RCC 7860 (cell line): ENCODE results near the gene FSTL1.
"Not testable (repeated sequence)": the region's sequence is repeated elsewhere in the genome, so short reads cannot be mapped to it uniquely, and the experiment has no call there.

ENCODE experiments used
- DNase-seq: peaks from one replicate; pipeline ENCODE4 v3.0.0-alpha.2; 2015; ENCODE audit warnings: low spot score
- FAIRE-seq: peaks from 2 replicates; lab custom pipeline; 2012; peaks lifted over from hg19 to GRCh38; lab: Jason Lieb, UNC

The FSTL1 gene

DNA sequence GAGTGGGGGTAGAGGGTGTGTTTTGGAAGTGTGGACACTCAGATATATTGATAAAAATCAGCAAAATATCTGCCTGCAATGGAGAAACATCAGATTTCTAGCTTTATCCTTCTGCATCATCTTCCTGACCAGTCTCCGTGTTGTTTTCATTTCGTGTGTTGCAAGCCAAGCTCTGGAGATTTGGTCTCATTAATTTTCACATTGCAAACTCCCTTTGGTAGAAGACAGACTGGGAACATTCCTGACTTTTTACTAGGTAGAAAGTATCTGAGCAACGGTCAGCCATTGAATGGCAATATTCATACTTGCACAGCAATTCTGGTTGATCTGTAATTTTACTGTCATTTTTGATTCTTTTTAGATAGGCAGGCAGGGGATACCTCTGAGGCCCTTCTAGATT is 30.4 kb downstream of the FSTL1 start:
- no peak for DNase-seq
- FAIRE-seq, result no peak

DNA sequence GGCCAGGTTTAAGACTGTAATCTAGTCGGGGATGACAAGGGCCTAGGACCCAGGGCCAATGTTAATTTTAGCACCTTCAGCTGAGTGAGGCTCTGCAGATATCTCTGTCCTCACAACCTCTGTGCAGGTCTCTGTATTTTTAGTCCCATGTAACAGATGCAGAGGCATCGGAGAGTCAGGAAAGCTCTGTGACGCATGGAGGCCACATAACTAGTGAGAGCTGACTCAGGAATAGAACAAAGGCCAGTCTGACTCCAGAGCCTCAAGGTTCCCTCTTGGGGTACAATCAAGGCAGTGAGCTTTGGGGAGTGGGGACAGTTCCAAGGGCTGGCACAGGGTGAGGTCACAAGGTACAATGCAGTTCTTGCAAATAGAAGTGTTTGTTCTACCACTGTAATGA is 31.0 kb downstream of the FSTL1 start:
- no peak for DNase-seq
- FAIRE-seq, result no peak

DNA sequence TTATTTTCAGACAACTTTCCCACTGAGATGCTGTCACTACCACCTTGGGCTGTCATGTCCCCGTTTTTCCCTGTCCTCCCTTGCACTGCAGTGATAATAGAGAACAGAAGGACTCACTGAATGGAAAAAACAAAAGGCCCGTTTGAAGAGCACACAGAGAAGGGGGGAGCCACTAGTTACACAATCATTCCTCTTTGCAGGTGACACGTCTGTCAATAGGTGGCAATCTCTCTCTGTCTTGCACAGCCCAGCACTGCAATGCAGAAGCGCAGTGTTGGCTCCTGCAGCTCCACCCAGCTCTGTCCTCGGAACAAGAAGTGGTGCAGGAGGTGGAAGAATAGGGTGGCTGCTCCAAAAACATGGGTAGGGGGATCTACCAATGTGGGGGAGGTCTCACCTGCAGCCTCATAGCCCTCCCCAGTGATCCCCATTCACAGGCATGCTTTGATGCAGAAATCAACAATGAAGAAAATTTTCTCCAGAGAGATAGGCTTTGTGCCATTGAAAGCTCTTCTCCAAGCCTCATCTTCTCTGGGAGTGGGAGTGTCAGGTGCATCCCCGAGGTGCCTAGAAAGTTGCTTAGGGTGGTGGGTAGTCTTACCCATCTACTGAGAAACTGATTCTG is 31.8 kb downstream of the FSTL1 start:
- no peak for FAIRE-seq

DNA sequence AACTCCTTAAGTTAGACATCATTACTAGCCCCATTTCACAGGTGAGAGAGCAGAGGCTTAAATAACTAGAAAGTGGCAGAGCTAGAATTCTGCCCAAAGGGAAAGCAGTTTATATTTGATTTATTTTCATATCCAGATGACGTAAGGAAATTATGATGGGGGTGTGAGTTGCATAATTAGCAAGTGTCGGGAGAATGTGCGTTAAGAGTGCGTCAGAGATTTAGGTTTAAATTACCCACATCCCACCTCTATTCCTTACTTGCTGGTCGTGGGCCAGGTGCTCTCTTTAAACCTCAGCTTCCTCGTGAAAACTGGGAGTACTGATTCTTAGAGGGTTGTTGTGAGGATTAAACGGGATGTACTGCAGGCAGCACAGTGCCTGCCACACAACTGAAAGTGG is 32.3 kb downstream of the FSTL1 start:
- FAIRE-seq (no peak), DNase-seq (no peak)

More for the DNA sequence above, 31.8 kb downstream of the FSTL1 start:
- peak; percentile 50 for DNase-seq

DNA sequence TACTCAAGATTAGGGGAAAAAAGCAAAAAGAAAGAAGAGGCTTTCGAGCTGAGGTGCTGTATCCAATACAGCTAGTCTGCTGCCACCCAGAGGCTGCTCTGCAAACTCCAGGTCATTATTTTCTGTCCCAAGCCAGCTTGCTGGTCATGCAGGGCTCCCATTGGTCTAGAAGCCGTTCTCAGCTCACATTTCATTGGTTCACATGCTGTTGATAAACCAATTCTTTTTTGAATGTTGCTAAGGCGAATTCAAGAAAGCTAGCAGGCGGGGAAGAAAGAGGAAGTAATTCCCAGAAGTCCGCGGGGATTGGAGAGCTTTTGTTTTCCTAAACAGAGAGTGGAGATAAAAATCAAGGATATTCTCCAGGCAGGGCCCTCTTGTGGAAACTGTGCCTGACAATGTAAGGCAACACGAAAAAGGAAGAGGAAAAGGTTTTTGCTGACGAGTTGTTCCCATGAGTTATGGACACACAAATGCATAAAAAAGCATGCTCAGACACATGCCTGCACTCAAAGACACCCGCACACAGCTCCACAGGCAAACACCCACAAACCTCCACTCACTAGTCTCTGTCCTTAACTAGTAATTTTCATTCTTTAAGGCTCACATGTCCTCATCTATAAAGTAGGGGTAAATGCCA is 33.4 kb downstream of the FSTL1 start:
- peak; percentile 96 for FAIRE-seq
- peak; percentile 94 for DNase-seq

DNA sequence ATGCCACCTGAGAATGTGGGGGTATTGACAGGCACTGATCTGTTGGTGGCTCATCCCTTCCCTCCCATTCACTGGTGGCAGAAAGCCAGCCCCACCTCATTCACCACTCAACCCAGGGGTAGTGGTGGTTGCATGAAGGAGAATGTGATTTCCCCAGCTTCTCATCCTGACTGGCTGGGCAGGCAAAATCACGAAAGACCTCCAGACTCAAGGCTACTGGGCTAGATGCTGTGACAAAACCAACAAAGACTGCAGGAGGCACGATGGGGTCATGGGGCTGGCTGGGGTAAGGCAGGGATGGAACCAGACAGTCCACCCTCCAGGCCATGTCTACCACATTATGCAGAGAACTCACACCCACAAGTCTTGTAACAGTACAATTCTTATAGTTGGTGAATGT is 33.9 kb downstream of the FSTL1 start:
- DNase-seq (no peak), FAIRE-seq (no peak)

GRCh38 chr3:120415756-120416155 is 35.0 kb downstream of the FSTL1 start:
- DNase-seq (no peak), FAIRE-seq (no peak)

DNA sequence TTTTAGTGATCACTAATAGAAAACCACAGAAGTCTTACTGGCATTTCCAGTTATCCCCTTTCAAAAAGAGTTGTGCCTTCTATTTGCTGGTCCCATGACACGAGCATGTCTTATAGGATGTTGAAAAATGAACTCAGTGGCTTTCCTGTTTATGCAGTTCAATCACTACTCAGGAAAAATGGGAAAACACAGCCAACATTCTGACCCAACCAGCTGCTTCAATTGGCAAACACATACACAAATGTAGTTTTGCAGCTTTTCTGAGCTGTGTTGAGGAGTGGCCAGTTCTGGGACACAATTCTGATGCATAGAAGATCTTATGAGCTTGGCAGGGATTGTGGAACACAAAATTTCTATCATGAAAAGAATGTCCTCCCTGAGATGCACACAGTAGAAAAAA is 40.3 kb downstream of the FSTL1 start:
- FAIRE-seq, result no peak
- DNase-seq, result no peak

GRCh38 chr3:120410116-120410515 is 40.7 kb downstream of the FSTL1 start:
- no peak for DNase-seq
- no peak for FAIRE-seq

DNA sequence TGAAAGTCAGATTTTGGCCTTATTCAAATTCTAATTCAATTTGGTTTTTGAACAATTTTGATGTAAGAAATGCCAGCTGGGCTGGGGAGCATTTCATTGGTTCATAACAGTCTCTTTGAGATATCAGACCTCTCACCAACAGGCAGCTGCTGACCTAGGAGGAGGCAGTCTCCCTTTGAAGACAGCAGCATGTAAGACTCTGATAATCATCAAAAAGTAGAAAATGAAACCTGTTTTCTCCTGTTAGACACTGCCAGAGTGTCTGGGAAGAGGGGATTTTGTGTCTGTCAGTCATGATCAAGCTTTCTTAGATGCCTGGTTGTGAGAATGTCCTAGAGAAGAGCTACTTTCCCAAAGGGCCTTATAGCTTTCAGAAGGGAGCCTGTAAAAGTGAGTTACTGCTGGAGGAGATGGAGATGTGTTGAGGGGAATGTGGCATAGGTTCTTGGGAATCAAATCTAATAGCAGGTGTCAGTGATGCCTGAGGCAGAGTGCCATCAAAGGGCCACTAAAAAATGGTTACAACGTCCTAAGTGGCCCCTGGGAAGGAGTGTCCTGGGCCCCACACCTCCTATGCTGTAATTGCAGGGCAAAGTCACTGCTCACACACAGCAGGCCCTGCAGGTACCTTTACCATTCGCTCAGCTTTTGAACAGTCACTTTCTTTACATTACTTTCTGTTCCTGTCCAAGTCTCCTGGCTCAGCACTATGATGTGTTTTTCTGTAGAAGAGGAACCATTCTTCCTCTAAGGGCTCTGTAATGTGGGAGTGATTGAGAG is 43.1 kb downstream of the FSTL1 start:
- FAIRE-seq (no peak), DNase-seq (no peak)

GRCh38 chr3:120404876-120405275 is 45.9 kb downstream of the FSTL1 start:
- DNase-seq, result peak; percentile 22
- no peak for FAIRE-seq

- FAIRE-seq (no peak), DNase-seq (no peak)
These were observed 48.5 kb downstream of the FSTL1 start for GRCh38 chr3:120402257-120402656.

GRCh38 chr3:120399372-120399771 is 51.4 kb downstream of the FSTL1 start:
- FAIRE-seq (no peak), DNase-seq (no peak)

GRCh38 chr3:120396469-120396868 is 54.3 kb downstream of the FSTL1 start:
- DNase-seq, result no peak
- FAIRE-seq, result no peak

GRCh38 chr3:120394347-120394746 is 56.4 kb downstream of the FSTL1 start:
- FAIRE-seq (no peak), DNase-seq (no peak)

- FAIRE-seq, result no peak
- no peak for DNase-seq
These were observed 57.0 kb downstream of the FSTL1 start for GRCh38 chr3:120393761-120394160.

DNA sequence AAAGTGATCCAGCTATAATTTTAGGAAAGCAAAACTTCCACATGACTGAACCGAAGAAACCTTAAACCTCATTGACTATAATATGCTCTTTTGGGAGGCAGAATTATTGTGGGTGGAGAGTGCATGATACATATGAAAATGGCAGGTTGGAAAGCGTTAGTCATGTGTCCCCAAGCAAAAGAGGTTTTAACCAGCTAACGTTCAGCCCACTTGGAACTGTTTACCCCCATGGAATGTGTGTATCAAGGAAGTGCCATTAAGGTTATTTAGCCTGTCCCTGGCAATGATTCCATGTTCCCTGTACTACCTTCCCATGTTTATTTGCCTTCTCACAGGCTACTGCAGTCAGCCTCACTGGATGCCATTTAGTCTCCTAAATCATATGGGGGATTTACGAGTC is 57.5 kb downstream of the FSTL1 start:
- no peak for DNase-seq
- no peak for FAIRE-seq

DNA sequence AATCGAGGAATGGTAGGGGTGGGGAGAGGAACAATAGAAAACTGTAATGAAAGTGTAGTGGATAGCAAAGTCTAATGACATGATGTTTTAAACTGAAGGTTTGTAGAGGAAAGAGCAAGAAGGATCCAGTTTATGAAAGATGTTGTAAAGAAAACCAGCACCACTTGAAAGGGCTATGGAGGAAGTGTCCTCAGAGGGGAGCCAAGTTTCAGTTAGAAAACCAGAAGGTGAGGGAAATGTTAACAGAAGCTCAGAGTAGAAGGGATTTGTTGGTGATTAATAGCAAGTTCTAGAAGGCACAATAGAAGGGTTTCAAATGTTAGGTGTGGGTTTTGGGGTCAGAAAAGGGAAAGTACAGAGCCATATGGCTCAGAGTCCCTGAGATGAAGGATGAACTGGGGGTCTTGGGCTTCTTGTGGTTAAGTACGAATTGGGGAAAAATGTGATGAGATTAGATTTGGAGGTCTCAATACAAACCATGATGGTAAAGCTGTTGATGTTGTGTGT is 67.8 kb downstream of the FSTL1 start:
- FAIRE-seq (no peak), DNase-seq (no peak)

DNA sequence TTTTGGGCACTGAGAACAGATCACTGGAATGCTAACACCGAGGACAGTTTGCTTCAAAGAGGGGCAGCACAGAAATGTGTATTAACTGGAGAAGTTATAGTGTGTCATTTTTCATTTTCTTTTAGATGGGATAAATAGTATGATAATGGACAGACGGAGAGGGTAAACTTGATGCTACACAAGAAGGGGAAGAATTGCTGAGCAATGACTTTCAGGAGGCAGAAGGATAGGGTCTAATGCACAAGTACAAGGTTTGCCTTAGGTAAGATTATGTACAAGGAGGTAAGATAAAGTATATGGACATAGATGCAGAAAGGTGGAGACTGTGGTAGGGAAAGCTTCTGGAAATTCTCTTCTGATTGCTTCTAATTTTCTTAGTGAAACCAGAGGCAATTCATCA is 69.3 kb downstream of the FSTL1 start:
- FAIRE-seq, result no peak
- no peak for DNase-seq

GRCh38 chr3:120377948-120378347 is 72.8 kb downstream of the FSTL1 start:
- not testable (repeated sequence) for DNase-seq, FAIRE-seq

- no peak for FAIRE-seq
These were observed 80.3 kb downstream of the FSTL1 start for GRCh38 chr3:120370463-120370862.

DNA sequence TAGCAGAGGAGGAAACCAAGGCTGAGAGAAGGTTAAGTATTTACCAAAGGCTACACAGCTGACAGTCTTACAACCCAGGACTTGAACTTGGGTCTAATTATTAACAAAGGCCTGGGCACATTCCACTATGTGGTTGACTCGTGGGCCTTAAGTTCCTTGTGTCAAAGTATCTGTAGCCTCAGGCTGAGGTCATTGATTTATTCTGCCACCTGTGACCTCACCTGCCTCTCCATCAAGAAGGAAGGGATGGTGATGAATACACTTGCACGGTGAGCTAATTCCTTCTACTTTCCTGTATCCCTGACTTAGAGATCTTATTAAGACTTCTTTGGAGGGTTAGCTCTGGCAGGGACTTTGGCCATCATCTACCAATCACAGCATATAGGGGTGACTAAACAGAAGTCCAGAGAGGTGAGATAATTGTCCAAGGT is 81.7 kb downstream of the FSTL1 start:
- FAIRE-seq, result peak; percentile 97

More at GRCh38 chr3:120370463-120370862, 80.3 kb downstream of the FSTL1 start:
- no peak for DNase-seq

More for the DNA sequence above, 81.7 kb downstream of the FSTL1 start:
- peak; percentile 88 for DNase-seq
